ENCODE results near the gene MAP3K1. TPM values are rescaled to one million over a fixed set of nuclear protein-coding genes. Genes with fewer than 3 reads are reported as not detected.

The MAP3K1 gene
- total RNA-seq, 3 donors from 2014 or later: 11.1 to 12.2 (median 11.5) TPM

GRCh38 chr5:56812110-56812509 lies 3.2 kb upstream of the MAP3K1 start:
- H3K36me3 ChIP-seq (ENCODE audit: low read depth): no peaks in the 10 kb centered on the region
- no peak overlapping the region for H3K4me3 ChIP-seq
- H3K9me3 ChIP-seq: no peaks in the 10 kb centered on the region
- intact Hi-C loops (cut with DNase I, micrococcal nuclease): no loop called here
- H3K4me1 ChIP-seq (ENCODE audit: low read depth): peaks cover under 1% of the 10 kb centered on the region
- ATAC-seq (no peak), DNase-seq (no peak)
- no peak for TF ChIP-seq CTCF (IDR thresholded peaks at IDR 0.05)

GRCh38 chr5:56813302-56813701 lies 2.0 kb upstream of the MAP3K1 start:
- H3K4me3 ChIP-seq: no peak overlapping the region
- DNase-seq (no peak), ATAC-seq (no peak)
- no peak for TF ChIP-seq CTCF (IDR thresholded peaks at IDR 0.05)
- H3K4me1 ChIP-seq (ENCODE audit: low read depth): peaks cover 9% of the 10 kb centered on the region
- H3K36me3 ChIP-seq (ENCODE audit: low read depth): no peaks in the 10 kb centered on the region
- no peaks in the 10 kb centered on the region for H3K9me3 ChIP-seq
- intact Hi-C loops (cut with DNase I, micrococcal nuclease): no loop called here

GRCh38 chr5:56814361-56814962 lies 887 bp upstream of the MAP3K1 start:
- no peaks in the 10 kb centered on the region for H3K9me3 ChIP-seq
- intact Hi-C loops (cut with DNase I, micrococcal nuclease): no loop called here
- peaks cover 17% of the 10 kb centered on the region for H3K4me1 ChIP-seq (ENCODE audit: low read depth)
- peak; percentile 4 for ATAC-seq
- TF ChIP-seq CTCF (IDR thresholded peaks at IDR 0.05): no peak
- DNase-seq: peak; percentile 38 to 64 (median 59)
- no peaks in the 10 kb centered on the region for H3K36me3 ChIP-seq (ENCODE audit: low read depth)
- peak overlapping the region; percentile 83 for H3K4me3 ChIP-seq

GRCh38 chr5:56815658-56816545 lies 553 bp downstream of the MAP3K1 start:
- no peak for TF ChIP-seq CTCF (IDR thresholded peaks at IDR 0.05)
- ATAC-seq (peak; percentile 43), DNase-seq (peak; percentile 58 to 73 (median 72))
- intact Hi-C loops (cut with DNase I, micrococcal nuclease): no loop called here
- peak overlapping the region; percentile 83 for H3K4me3 ChIP-seq
- no peaks in the 10 kb centered on the region for H3K9me3 ChIP-seq
- H3K36me3 ChIP-seq (ENCODE audit: low read depth): no peaks in the 10 kb centered on the region
- H3K4me1 ChIP-seq (ENCODE audit: low read depth): peaks cover 17% of the 10 kb centered on the region

GRCh38 chr5:56816546-56817081 lies 1.3 kb downstream of the MAP3K1 start:
- DNase-seq (peak; percentile 60 to 80 (median 79)), ATAC-seq (peak; percentile 51)
- H3K9me3 ChIP-seq: no peaks in the 10 kb centered on the region
- intact Hi-C loops (cut with DNase I, micrococcal nuclease): no loop called here
- no peak for TF ChIP-seq CTCF (IDR thresholded peaks at IDR 0.05)
- H3K4me1 ChIP-seq (ENCODE audit: low read depth): peaks cover 17% of the 10 kb centered on the region
- no peaks in the 10 kb centered on the region for H3K36me3 ChIP-seq (ENCODE audit: low read depth)
- peak overlapping the region; percentile 83 for H3K4me3 ChIP-seq
